ENCODE results near the gene CGRRF1.

Gene CGRRF1

DNA sequence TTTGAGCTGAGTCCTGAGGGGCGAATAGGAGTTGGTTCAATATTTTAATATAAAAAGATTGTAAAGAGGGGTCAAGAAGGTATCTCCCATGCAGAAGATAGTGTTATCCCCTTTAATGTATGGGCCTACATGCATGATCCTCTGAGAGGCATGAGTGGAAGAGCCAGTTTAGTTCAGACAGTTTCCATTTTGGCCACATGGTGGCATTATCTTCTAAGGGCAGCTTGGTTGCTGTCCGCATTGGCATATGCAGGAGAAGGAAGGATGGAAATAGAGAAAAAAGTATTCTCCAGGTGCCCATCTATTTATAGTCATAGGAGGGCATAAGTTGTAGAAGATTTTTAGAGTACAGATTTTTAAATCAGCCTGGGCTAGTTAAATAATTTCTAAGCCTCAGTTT lies 62.6 kb downstream of the CGRRF1 start:
- DNase-seq (ENCODE audit: low read depth in 1 of 2, low spot score in 1 of 2): no peak

DNA sequence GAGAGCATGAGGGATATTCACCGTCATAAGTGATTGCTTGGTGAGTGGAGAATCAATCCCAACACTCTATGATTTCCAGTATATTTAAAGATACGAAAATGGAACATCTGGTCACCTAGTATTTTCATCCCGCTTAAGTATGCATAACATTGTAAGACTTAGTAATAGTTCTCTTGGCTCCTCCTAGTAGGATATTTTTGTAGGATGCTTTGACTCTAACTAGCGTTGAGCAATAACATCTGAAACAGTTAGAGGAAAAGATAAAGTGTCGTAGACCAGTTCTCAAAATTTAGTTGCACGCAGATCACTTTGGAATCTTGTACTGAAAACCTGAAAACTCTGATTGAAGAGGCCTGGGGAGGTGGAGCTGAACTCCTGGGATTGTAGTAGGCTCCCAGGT lies 64.8 kb downstream of the CGRRF1 start:
- no peak for DNase-seq (ENCODE audit: low read depth in 1 of 2, low spot score in 1 of 2)

DNA sequence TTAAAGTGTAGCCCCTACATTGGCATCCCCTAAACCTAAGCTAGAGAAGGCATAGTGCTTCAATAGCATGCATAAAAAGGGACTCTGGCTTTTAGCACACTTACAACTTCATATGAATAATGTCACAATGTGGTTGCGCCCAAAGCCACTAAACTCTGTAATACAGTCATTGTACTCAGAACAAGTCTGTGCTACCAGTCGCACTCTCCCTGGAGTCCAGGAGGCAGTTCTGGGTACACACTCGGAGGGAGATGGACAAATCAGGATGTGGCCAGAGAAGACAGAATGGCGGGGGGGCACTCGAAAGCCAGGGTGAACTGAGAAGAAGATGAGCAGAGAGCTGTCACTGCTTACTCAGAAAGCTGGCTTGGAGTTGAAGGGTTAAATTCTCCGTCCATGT lies 67.8 kb downstream of the CGRRF1 start:
- DNase-seq (ENCODE audit: low read depth in 1 of 2, low spot score in 1 of 2): no peak

DNA sequence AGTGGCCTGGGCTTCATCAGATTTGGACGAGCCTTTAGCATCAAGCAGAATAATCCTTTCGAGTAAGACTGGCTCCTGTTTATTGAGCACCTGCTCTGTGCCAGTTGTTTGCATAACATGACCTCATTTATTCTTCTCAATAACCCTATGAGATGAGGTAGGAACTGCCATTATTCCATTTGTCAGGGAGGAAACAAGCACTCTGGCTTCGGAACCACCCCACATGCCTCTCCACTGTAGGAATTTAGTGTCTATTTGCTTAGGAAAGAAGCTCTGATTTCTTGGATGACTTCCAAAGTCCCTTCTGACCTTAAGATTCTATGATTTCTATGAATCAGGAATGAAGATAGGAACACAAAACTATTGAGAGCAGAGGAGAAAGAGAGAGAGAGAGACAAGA lies 68.3 kb downstream of the CGRRF1 start:
- no peak for DNase-seq (ENCODE audit: low read depth in 1 of 2, low spot score in 1 of 2)

DNA sequence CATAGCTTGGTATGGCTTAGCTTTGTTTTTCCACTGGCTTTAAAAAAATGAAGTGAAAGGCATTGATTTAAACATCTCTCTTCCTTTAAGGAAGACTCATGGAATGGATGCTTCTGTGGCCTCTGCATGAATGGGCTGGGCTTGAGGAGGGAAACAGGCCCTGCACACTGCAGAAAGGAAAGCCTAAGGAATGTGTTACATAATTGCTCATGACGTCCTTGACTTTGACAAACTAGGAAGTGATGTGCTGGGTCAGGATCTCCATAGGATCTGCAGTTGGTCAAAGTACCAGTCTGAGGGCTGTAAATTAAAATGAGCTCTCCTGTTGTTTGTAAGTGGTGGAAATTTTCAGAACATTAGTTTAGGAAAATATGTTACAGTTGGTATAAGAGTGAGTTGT lies 69.9 kb downstream of the CGRRF1 start:
- DNase-seq (ENCODE audit: low read depth in 1 of 2, low spot score in 1 of 2): no peak

DNA sequence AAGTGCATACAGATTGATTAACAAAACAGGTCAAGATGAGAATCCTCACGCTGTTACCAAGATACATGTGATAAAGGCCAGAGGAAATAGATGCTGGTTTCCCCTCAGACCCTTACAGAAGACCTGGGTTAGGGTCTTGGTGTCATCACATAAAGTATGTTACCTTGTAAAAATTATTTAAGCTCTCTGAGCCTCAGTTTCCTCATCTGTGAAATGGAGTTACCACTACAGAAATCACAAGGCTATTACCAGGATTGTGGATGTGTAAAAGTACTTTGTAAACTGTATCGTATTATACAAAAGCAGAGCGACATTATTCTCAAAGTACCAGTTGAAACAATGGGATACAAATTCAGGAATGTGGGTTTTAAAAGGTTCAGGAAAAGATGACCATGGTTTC lies 71.2 kb downstream of the CGRRF1 start:
- DNase-seq (ENCODE audit: low read depth in 1 of 2, low spot score in 1 of 2): no peak

DNA sequence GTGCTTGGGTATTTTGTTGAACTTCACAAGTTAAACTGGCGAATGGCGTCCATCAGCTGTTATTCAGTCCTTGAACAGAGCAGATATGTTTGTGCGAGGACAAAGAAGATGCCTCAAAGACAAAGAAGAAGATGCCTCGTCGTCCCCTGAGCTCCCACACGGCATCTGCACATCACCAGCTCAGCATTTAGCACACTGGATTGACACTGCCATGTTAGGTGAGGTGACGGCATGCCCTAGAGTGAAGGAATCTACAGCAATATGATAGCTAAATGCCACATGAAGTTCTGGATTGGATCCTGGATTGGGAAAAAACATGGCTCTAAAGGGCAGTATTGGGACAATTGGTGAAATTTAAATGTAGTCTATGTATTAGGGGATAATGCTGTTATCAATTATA lies 72.6 kb downstream of the CGRRF1 start:
- no peak for DNase-seq (ENCODE audit: low read depth in 1 of 2, low spot score in 1 of 2)

DNA sequence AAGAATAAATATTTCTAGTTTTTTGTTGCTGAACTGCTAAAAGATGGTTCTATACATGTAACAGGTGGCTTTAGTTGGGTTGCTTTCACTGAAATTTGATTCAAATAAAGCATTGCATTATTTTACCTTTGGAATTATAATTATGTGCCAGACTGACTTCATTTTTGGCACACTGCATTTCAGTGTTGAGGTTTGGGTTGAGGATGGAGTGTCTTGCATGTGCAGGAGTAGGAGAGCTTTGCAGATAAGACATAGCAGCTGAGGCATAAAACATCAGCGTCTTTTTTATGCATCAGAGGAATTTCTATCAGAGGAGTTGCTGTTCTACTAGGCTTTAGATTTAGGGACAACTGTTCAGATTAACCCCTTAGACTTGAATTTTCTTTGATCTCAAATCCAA lies 74.4 kb downstream of the CGRRF1 start:
- no peak for DNase-seq (ENCODE audit: low read depth in 1 of 2, low spot score in 1 of 2)

DNA sequence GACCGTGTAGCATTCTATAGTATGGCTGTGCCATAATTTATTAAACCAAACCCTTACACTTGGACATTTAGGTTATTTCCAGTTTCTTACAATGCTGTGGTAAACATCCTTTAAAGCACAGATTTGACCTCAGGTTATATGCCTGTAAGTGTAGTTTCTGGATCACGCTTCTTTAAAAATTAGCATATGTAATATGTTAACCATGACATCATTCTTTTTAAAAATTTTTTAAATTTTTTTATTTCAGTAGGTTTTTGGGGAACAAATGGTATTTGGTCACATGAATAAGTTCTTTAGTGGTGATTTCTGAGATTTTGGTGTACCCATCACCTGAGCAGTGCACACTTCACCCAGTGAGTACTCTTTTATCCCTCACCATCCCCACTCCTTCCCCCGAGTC lies 75.5 kb downstream of the CGRRF1 start:
- DNase-seq (ENCODE audit: low read depth in 1 of 2, low spot score in 1 of 2): no peak
